SK-N-SH treated with all-trans-retinoic acid at 6 μM for 48 hours (cell line): ENCODE results near the gene PARP1.

Experiments used
- CREB5 ChIP-seq: fragments of 250-450 bp; sonication (Bioruptor Pico); IDR thresholded peaks from 2 replicates; pipeline ENCODE4 v1.5.1; 2020; ENCODE audit warnings: low read depth, mild to moderate bottlenecking, moderate library complexity
- GLIS3 ChIP-seq: fragments of 250-450 bp; sonication (Bioruptor Pico); IDR thresholded peaks from 2 replicates; pipeline ENCODE4 v1.5.0; 2020; ENCODE audit warnings: mild to moderate bottlenecking, moderate library complexity
- PPARA ChIP-seq: fragments of 250-450 bp; sonication (Bioruptor Pico); IDR thresholded peaks from 2 replicates; pipeline ENCODE4 v1.5.0; 2020; ENCODE audit warnings: mild to moderate bottlenecking, borderline replicate concordance
- RARB ChIP-seq: fragments of 250-450 bp; sonication (Bioruptor Pico); IDR thresholded peaks from 2 replicates; pipeline ENCODE4 v1.8.0; 2021; ENCODE audit warnings: mild to moderate bottlenecking, moderate library complexity
- TCF4 ChIP-seq: fragments of 250-450 bp; sonication (Bioruptor Pico); IDR thresholded peaks from 2 replicates; pipeline ENCODE4 v1.8.0; 2021; ENCODE audit warnings: mild to moderate bottlenecking, moderate library complexity, borderline replicate concordance
- ZFP3 ChIP-seq: fragments of 250-450 bp; sonication (Bioruptor Pico); IDR thresholded peaks from 2 replicates; pipeline ENCODE4 v1.5.0; 2020; ENCODE audit warnings: mild to moderate bottlenecking, moderate library complexity

- TF ChIP-seq CREB5 (CRISPR knock-in tag) (no peak), GLIS3 (CRISPR knock-in tag) (no peak), RARB (no peak), ZFP3 (CRISPR knock-in tag) (no peak), PPARA (CRISPR knock-in tag) (no peak), TCF4 (no peak)
Measured at GRCh38 chr1:226433341-226433720, 25.4 kb upstream of the PARP1 start.
